Neutrophil (primary cell): Measurements from ENCODE around the gene LRRC15.

Experiments
- H3K27ac ChIP-seq: fragments of 200-600 bp; sonication (generic); 2 replicates; pipeline ENCODE4 v1.5.1; 2016; ENCODE audit warnings: mild to moderate bottlenecking, moderate library complexity
- H3K27me3 ChIP-seq: fragments of 200-600 bp; sonication (generic); 2 replicates; pipeline ENCODE4 v1.6.0; 2016; ENCODE audit warnings: mild to moderate bottlenecking
- H3K36me3 ChIP-seq: fragments of 200-600 bp; sonication (generic); 2 replicates; pipeline ENCODE4 v1.5.1; 2017
- H3K4me1 ChIP-seq, 2 experiments: fragments of 200-600 bp in 1 of 2; sonication (generic) in 1 of 2; 1 replicate in 1 of 2; 2 replicates in 1 of 2; pipeline versions ENCODE4 v1.5.1 to v1.6.1; 2013 to 2016; ENCODE audit warnings: low read depth in 1 of 2, low read length in 1 of 2, mild to moderate bottlenecking in 1 of 2, moderate library complexity in 1 of 2; ENCODE audit not compliant: control insufficient read depth in 1 of 2, insufficient read depth in 1 of 2
- H3K4me3 ChIP-seq, 2 experiments: fragments of 200-600 bp in 1 of 2; sonication (generic) in 1 of 2; 1 replicate in 1 of 2; 2 replicates in 1 of 2; pipeline ENCODE4 v1.5.1; 2013 to 2016; ENCODE audit warnings: low read depth in 1 of 2, low read length in 1 of 2, mild to moderate bottlenecking in 1 of 2, moderate library complexity in 1 of 2
- H3K9me3 ChIP-seq: fragments of 200-600 bp; sonication (generic); 2 replicates; pipeline ENCODE4 v1.5.1; 2016
- TF ChIP-seq, protein P1 (sequence below): fragments of 200-600 bp; sonication (generic); IDR thresholded peaks from 2 replicates; pipeline ENCODE4 v1.5.1; 2016; ENCODE audit warnings: antibody characterized with exemption

LRRC15 gene

DNA sequence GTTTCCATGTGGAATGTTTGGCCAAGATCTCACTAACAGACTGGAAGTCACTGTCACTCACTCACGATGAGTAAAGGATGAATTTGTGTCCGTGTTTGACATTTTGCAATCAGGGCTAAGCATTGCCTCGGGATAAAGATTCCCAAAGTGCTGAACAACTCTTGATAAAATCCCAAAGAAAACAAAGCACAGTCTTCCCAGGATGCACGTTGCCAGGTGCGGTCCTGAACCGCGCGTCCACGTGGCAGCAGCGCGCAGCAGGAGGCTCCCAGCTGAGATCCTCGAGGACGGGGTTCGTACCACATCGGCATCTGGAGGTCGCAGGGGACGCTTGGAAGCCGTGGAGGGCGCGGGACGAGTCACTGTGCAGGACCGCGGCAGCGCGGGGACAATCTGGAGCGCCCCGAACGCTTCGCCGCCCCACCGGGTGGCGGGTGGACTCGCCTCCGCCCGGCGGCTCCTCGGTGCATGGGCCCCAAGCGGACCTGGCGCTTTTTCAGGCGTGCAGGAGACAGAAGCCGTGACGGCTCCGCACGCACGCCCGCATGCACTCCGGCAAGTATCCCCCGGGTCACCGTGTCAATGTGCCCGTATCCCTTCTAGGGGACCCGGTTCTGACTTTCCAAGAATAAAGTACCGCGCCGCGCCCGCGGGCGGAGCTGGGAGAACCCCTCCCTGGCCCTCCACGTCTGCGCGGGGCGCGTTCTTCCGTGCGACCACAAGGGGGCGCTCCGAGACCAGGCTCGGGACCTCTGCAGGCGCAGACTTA is 36.1 kb downstream of the LRRC15 start:
- no peak overlapping the region for H3K27ac ChIP-seq
- TF ChIP-seq, protein P1, sequence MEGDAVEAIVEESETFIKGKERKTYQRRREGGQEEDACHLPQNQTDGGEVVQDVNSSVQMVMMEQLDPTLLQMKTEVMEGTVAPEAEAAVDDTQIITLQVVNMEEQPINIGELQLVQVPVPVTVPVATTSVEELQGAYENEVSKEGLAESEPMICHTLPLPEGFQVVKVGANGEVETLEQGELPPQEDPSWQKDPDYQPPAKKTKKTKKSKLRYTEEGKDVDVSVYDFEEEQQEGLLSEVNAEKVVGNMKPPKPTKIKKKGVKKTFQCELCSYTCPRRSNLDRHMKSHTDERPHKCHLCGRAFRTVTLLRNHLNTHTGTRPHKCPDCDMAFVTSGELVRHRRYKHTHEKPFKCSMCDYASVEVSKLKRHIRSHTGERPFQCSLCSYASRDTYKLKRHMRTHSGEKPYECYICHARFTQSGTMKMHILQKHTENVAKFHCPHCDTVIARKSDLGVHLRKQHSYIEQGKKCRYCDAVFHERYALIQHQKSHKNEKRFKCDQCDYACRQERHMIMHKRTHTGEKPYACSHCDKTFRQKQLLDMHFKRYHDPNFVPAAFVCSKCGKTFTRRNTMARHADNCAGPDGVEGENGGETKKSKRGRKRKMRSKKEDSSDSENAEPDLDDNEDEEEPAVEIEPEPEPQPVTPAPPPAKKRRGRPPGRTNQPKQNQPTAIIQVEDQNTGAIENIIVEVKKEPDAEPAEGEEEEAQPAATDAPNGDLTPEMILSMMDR: peak; percentile 89
- peaks cover 6 to 8% of the 10 kb centered on the region in 2 experiments for H3K4me1 ChIP-seq
- no peaks in the 10 kb centered on the region for H3K36me3 ChIP-seq
- peaks cover 50% of the 10 kb centered on the region for H3K27me3 ChIP-seq
- no peaks in the 10 kb centered on the region for H3K9me3 ChIP-seq
- H3K4me3 ChIP-seq: peak overlapping the region in 1 of 2 experiments; percentile 13

DNA sequence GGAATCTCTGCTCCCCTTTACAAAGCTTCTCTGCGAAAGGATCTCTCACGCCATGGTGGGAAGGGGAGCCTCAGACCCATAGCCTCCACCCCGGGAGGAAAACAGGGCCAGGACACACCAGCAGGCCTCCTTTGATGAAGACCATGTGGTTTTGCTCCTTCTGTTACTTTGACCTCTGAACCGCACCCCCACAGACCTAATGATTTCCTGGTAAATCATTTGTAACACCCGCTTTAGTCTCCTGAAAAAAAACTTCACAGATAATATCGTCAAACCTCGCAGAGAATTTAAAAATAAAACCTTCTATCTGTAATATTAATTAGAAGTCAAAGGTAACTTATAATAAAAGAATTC is 36.7 kb downstream of the LRRC15 start:
- no peaks in the 10 kb centered on the region for H3K9me3 ChIP-seq
- peaks cover 6 to 8% of the 10 kb centered on the region in 2 experiments for H3K4me1 ChIP-seq
- no peak overlapping the region for H3K27ac ChIP-seq
- peaks cover 50% of the 10 kb centered on the region for H3K27me3 ChIP-seq
- H3K4me3 ChIP-seq: no peak overlapping the region
- TF ChIP-seq, protein P1: no peak
- H3K36me3 ChIP-seq: no peaks in the 10 kb centered on the region

DNA sequence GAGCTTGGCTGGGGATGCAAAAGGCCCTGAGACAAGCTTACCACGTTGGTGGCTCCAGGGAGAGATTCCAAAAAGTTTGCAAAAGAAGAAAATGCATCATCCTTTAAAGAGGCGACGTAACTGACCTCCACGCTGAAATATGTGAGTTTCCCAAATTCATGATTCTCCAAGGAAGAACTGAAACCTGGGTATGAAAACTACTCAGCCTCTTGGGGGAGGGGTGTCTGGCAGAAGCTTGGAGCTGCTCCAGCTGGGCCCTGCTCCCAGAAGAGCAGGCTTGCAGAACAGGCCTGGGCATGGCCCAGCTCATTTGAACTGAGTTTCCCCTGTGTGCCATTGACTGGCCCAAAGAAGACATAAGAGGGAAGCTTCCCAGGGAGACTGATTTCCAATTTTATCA is 39.0 kb downstream of the LRRC15 start:
- peaks cover 49% of the 10 kb centered on the region for H3K27me3 ChIP-seq
- no peak overlapping the region for H3K4me3 ChIP-seq
- TF ChIP-seq, protein P1: no peak
- no peaks in the 10 kb centered on the region for H3K36me3 ChIP-seq
- H3K4me1 ChIP-seq: peaks cover 6 to 8% of the 10 kb centered on the region in 2 experiments
- no peaks in the 10 kb centered on the region for H3K9me3 ChIP-seq
- H3K27ac ChIP-seq: no peak overlapping the region

DNA sequence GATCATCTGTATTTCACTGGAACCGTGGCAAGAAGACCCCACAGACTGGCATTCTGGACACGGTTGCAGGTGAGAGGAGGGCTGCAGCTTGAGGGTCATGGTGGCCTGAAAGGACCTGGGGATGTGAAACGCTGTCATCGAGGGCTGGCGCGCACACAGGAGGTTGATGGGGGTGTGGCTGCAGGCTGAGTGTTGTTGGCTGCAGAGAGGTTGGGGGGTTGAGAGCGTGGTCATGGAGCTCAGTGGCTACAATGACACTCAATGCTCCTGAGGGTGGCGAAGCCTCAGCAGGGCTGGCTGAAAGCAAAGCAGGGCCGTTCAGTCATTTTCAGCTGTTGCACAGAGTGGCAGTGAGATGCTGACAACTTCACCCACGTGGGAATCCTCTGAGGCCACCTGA is 39.4 kb downstream of the LRRC15 start:
- no peak overlapping the region for H3K27ac ChIP-seq
- TF ChIP-seq, protein P1: no peak

DNA sequence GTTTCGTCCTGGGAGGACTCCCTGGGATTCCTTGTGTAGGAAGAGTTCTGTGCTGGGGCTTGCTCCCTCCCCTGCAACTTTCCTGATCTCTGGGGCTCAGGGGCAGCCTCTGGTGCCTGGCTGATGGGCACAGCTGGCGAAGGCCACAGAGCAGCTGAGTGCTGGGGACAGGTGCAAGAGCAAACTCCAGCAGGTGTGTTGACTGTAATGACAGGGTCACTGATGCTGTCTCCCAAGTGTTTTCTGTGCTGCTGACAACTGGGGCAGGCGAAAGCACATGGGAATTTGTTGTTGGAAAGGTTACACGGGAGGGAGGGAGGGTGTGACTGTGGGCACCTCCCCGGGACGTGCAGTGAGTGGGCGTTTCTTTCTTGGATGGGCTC is 40.0 kb downstream of the LRRC15 start:
- Histone ChIP-seq H3K27ac (no peak overlapping the region), H3K4me3 (no peak overlapping the region), H3K36me3 (no peaks in the 10 kb centered on the region), H3K4me1 (peaks cover 6 to 8% of the 10 kb centered on the region in 2 experiments), H3K27me3 (peaks cover 58% of the 10 kb centered on the region), H3K9me3 (no peaks in the 10 kb centered on the region)
- TF ChIP-seq, protein P1: no peak

More for the DNA sequence above, 39.4 kb downstream of the LRRC15 start:
- Histone ChIP-seq H3K4me1 (peaks cover 6 to 8% of the 10 kb centered on the region in 2 experiments), H3K27me3 (peaks cover 53% of the 10 kb centered on the region), H3K36me3 (no peaks in the 10 kb centered on the region), H3K9me3 (no peaks in the 10 kb centered on the region), H3K4me3 (no peak overlapping the region)
